Measurements from ENCODE around the gene WDR93.

DNA sequence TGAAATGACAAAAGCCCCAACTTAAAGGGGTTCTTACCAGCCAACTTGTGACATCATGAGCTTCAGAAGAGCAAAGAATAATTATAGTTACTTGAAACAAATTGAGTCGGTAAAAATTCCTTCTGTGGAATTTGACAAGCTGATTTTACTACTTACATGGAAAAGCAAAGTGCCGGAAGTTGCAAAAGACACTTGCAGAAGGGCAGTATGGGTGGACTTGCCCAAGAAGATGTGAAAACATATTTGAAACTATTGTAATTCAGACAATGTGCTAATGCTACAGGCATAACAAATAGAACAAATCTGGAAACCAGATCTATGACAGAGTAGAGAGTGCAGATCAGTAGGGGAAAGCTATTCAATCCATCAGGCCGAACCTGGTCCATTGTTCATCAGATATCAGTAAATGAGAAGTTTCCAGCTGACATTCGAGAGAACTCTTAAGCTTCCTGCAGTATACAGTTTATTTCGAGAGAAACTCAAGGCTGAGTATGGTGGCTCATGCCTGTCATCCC, 32.9 kb upstream of the WDR93 start:
- TF ChIP-seq, protein P1, sequence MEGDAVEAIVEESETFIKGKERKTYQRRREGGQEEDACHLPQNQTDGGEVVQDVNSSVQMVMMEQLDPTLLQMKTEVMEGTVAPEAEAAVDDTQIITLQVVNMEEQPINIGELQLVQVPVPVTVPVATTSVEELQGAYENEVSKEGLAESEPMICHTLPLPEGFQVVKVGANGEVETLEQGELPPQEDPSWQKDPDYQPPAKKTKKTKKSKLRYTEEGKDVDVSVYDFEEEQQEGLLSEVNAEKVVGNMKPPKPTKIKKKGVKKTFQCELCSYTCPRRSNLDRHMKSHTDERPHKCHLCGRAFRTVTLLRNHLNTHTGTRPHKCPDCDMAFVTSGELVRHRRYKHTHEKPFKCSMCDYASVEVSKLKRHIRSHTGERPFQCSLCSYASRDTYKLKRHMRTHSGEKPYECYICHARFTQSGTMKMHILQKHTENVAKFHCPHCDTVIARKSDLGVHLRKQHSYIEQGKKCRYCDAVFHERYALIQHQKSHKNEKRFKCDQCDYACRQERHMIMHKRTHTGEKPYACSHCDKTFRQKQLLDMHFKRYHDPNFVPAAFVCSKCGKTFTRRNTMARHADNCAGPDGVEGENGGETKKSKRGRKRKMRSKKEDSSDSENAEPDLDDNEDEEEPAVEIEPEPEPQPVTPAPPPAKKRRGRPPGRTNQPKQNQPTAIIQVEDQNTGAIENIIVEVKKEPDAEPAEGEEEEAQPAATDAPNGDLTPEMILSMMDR (conservative IDR thresholded peaks at IDR 0.05; ENCODE audit: low read depth, low read length) = no peak
- TF ChIP-seq EZH2 (IDR thresholded peaks at IDR 0.05; ENCODE audit: borderline replicate concordance, low read depth, low read length, poor library complexity, severe bottlenecking) = no peak
